ENCODE results near the gene ALDH18A1.

ALDH18A1 gene

DNA sequence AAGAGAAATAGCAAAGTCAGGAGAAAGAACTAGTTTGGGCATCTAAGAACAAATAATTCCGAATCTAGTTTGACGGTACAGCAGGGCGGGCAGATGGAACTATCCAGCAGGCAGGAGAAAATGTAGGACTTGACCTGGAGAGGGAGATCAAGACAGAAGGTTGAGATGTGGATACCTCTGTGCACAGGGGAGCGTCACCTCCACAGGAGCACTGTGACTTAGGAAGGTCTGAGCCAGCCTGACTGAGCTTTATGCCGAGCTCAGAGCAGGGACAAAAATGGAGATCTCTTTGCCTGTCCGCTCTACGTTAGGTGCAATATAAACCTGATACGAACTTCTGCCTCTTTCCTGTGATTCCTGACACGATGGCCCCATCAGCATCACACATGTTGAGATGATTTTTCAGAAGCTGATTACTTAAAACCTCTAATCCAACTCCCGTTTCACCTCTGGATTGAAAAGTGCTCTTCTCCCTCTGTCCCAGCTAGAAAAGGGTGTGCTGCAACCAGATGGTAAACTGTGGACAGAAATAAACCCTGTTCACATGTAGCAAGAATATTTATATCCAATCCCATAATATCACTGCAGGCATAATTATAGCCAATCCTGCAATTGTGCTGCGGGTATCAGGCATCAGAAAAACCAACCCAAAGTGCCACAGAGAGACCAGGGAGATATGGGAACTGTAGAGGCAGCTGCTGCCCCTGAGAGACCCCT is 81.7 kb downstream of the ALDH18A1 start:
- FAIRE-seq, result no peak

DNA sequence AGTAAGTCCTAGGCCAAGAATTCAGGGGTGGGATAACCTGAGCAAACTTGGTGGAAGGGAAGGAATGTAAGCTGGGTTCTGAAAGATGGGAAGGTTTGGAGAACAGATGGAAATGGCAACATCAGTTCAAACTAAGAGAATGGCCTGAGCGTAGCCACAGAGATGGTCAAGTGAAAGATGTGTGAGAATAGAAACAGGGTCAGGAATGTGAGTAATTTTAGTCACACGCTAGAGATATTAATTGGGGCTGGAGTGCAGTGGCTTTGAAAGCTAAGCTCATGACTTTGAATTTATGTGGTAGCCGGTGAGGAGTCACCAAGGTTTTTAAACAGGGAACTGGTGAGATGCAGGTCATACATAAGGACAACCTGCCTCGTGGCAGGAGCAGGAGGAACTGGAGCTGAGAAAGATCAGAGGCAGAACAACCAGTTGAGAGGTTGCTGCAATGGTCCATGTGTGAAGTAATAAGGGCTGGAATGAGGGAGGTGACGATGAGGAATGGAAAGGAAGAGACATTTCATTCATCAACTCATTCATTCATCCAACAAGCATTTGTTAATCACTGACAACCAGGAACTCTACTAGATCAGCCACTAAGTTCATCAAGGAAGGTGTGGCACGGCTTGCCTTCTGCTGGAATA is 82.4 kb downstream of the ALDH18A1 start:
- no peak for FAIRE-seq

DNA sequence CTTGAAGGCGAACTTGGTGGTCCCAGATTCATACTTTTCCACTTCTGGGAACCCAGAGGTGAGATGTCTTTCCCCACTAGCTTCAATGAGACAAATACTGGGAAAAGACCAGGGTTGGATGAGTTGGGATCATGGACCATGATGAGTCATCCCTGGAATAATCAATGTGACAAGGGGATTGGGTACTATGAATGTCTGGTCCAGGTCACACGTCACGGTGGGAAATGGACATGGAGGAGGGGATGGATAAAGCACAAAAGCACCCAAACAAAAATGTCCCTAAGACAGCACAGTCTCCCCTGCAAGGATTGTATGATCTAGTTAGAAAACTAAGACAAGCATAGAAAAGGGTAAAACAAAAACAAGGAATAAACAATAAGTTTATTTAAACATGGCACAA is 83.0 kb downstream of the ALDH18A1 start:
- no peak for FAIRE-seq

DNA sequence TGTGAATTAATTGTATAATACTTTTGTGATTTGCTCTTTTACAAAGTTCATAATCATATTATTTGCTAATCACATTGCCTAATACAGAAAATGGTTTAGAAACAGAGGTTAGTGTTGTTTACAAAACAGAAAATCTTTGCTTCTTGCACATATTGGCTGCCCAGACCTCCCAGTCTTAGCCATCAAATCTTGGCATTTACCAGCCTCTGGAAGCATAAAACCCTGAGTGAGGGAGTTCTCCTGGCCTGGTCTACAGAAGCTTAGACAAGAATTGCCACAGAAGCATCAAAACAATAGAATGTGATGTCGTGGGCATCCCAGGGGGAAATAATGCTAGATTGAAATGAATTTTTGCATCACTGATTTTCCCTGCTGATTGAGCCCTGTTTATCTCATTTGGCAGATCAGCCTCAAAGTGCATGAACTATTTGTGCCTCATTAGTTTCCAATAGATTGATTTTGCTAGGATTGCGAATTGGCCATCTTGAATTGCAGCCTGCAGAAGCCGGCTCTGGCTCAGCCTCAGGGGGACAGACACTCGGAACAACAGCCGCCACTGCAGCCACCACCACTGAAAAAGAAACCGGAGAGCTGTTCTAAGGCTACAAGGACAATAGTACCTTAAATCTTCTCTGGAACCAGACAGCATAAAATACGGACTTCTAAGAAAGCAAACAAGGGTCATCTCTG is 84.2 kb downstream of the ALDH18A1 start:
- FAIRE-seq, result no peak

DNA sequence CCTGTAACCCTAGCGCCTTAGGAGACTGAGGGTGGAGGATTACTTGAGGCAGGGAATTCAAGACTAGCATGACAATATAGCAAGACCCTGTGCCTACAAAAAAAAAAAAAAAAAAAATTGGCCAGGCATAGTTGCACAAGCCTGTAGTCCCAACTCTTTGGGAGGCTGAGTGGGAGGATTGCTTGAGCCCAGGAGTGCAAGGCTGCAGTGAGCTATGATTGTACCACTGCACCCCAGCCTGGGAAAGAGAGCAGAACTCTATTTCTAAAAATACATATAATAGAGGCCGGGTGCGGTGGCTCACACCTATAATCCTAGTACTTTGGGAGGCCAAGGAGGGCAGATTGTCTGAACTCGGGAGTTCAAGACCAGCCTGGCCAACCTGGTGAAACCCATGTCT is 85.1 kb downstream of the ALDH18A1 start:
- FAIRE-seq, result no peak

DNA sequence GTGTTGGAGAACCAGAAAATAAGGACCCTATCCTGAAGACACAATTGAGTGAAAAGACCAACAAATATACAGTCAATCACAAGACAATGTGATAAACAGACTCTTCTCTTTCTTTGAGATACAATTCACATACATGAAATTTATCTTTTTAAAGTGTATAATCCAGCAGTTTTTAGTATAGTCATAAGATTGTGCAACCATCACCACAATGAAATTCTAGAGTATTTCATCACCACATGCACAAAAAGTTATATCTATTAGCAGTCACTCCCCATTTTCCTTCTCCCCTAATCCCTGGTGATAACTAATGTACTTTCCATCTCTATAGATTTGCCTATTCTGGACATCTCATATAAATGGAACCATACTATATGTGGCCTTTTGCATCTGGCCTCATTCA is 87.1 kb downstream of the ALDH18A1 start:
- no peak for FAIRE-seq

DNA sequence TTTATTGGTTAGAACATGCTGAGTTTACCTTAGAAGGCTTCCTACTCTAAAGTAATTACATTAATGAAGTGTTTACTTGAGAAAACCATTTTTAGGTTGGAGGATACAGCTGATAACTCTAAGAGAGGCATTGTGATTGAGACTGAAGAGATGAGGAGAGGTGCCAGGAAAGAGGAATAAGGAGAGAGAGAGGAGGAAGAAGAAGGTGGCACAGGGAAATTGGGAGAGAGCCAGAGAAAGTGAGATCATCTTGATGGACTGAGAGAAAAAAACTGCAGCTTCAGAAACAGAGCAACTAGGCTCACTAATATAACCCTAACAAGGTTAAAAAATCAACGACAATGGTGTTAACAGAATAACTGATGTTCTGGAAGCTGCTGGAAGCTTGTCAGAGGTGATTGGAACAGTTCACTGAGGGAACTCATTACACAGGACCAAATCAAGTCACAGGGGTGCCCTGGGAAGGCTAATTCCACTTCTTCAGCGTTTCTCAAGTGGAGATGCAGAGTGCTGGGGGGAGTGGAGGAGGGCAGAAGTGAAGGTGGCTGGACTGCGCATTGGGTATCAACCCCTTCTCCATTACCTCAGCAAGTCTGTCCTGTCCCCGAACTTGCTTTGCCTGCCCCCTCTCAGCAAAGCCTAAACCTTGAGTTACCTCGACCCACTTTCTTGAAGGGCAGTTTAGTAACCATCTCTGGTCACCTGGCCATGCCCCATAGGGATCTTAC is 88.4 kb downstream of the ALDH18A1 start:
- FAIRE-seq, result no peak

DNA sequence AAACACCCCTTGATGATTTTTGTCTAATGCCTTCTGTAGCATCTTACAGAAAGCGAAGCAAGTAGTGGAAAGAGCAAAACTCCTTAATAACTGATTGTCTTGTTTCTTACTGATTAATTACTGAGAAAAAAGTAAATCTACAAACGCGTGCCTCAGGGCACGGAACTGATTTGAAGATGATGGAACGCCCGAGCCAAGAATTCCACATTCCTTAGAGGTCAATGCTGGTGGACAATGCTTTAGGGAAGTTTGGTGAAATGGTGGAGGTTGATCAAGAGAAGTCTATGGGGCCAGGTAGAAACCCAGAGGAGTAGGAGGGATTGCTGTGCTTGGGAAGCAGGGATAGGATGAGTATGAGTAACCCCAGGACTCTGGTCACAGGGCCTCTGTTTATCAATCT is 90.4 kb downstream of the ALDH18A1 start:
- FAIRE-seq, result no peak

DNA sequence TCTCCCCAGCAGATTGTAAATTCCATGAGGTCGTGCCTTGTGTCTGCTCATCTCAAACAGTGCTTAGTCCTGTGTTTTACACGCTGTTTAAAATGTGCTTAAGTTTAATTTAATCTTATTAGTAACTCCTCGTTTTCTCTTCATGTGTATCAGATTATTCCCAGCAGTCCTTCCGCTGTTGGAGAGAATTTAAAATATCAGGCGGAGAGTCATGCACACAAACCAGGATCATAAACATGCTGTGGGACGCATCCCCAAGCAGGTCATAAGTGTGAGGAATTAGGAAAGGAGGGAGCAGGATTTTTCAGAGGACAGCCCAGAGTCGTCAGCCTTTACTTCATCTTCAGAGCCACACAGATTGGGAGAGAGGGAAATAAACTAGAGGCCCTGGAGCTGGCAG is 91.2 kb downstream of the ALDH18A1 start:
- FAIRE-seq, result no peak

DNA sequence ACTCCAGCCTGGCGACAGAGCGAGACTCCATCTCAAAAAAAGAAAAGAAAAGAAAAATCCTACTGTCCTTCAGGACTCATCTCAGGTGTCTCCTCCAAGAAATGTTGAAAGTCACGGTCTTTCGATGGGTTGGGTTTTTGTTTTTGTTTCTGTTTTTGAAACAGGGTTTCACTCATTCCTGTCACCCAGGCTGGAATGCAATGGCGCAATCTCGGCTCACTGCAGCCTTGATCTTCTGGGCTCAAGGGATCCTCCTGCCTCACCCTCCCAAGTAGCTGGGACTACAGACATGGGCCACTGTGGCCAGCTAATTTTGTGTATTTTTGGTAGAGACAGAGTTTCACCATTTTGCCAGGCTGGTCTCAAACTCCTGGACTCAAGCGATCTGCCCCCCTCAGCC is 92.2 kb downstream of the ALDH18A1 start:
- no peak for FAIRE-seq

DNA sequence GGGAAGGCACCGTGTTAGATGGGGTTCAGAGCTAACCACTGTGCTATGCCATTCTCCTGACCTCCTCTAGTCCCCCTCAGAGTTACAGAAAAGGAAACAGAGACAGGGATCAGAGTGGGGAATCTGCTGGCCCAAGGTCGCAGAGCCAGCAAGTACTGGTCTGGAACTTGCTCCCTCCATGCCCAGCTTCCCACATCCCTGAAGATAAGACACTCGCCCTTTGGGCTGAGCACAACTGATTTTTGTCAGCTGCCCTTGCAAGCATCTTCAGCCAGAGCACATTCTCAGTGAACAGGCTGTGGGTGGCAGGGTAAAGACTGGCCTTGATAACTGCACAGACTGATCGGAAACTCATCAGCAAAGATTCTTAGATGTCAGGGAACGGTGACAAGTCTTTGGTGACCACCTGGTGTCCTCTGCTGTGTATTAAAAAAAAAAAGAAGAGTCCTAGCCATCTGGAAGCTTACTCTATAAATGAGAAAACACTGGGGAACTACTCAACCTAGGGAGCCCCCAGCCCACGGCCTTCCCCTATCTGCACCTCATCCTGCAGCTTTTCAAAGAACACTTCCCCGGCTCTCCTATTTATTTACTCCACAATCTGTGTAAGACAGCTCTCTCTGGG is 94.1 kb downstream of the ALDH18A1 start:
- FAIRE-seq, result no peak

DNA sequence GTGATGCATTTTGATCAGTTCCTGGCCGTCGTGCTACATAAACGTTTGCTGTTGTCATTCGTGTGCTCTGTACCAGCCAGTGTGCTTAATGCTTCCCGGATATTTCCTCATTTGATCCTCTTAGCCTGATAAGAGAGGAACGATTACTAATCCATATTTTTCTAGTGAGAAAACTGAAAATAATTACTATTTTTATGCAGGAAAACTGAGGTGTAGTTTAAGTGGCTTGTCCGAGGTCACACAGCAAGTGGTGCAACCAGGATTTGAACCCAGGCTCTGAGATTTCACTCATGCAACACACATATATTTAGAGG is 94.7 kb downstream of the ALDH18A1 start:
- FAIRE-seq, result no peak

DNA sequence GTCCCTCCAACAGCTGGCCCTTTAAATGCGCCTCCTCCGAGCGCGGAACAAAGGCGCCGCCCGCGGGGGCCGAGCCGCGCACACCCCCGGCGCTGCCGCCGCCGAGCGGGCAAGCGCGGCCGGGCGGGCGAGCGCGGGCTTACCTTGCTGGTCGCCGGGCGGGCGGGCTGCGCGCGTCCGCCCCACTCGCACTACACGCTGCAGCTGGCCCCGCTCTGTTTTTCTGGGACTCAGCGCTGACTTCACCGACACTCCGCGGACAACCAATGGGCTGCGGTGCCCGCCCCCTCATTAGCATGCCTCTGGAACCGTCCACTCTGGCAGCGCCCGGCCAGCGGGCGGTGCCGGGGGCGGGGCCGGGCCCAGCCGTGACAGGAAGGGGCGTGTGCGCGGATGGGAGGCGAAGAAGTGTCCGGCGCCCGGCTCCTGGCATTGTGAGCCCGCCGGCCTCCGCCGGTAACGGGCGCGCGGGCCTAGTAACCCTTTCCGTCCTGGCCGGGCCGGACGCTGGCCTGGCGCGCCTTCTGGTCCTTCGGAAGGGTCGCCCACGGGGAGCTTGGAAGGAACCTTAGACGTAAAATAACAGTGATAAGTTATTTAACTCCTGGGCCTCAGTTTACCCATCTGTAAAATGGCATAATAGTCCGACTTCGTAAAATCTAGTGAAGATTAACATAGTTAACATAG is 95.2 kb downstream of the ALDH18A1 start, which contains the start of gene SORBS1:
Gene SORBS1 (minus strand): TSS at position 195 of the 687 bp plus-strand sequence. CDS start 120,236 bp downstream, outside the sequence.
- FAIRE-seq, result no peak

DNA sequence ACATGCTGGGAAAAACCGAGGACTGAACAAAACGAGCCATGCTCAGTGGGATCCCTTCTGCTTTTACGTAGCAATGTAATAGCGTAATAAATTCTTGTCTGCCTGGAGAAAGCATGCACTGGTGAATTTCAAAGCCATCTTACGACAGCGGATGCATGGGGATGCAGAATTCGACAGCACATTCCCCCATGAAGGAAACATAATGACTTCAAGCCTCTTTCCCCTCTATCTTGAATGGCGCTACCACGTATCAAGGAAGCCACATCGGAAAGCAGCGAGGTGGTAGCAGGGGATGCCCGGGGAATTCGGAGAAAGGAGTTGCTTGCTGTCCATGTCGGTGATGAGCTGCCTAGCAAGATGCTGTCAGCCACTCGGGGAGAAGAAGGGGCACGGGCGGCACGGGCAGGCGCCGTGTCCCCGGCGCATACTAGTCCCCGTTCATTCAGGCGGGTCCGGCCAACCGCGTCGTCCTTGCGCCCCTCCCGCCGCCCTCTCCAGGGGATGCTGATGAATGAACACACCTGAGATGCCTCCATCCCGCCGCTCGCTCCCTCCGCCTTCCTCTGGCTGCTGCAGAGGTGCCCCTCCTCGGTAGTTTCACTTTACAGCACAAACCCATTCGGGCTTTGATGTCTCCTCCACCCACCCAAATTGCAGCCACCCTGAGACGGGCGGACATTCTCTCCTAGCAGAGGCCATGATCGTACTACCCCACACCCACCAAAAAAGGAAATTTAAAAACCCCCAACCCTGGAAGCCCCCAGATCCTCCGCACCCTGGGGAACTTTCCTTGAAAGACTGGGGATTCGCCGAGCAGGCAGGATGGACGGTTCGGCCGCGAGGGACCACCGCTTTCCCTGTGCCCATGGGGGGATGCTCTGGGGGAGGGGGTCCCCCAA is 96.0 kb downstream of the ALDH18A1 start:
- FAIRE-seq, result no peak

DNA sequence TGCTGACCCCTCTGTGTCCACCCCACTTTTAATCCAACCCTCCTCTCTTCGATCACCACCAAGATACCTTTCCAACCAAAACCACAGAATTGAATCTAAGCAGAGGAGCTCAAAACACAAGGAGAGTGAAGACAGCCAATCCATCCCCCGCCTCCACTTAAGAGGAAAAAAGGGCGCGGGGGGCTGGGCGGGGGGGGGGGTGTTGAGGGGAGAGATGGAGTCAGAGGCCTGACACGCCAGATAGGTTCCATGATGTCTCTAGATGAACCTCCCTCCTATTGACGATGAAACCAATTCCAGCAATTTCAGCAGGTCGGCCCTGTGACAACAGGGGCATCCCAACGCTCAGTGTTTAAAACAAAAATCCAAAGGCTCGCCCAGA is 96.6 kb downstream of the ALDH18A1 start:
- no peak for FAIRE-seq

DNA sequence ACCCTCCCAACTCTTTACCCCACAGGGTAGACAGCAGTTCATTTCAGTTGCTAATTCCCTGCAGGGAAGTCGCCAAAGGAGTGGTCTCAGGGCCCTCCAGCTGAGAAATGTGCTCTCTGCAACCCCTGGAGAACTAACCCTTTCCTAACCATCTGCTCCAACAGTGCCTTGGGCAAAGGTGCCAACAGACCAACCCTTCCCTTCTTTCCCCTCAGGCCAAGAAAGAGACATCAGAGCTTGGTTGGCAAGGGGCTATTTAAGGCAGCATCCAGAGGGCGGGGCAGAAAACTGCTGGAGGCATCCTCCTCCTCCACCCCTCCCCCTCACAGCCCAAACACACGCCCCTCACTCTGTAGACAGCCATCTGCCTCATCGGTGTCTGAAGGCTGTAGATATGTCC is 97.0 kb downstream of the ALDH18A1 start:
- FAIRE-seq, result no peak

DNA sequence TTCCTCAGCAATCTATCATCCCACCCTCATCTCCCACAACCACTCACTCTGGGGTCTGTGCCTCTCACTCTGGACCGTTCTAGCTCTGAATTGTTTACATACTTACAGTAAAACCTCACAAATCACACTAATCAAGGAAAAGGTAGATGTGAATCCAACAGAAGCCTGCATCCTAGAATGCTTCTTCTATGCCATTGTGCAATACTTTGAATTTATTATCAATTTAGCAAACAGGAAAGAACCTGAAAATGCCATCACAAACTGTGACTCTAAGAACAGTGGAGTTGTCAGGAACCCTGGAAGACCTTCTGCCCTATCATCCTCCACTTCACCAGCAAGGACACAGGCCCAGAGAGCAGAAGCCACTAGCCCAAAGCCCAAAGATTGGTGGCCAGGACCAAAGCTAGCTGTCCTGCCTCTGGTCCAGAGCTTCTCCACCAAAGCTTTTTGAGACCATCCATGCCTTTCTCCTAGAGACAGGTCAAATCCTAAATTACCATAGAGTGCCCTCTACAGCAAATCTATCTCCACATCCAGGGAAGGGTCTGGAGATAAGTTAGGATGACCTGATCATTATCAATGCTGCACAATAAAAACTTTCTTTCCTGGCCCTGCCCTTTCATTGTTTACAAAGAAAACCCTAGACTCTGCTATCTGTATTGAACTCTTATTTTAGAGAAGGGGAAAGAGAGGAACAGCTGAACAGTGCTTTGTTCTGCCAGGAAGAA is 97.8 kb downstream of the ALDH18A1 start:
- no peak for FAIRE-seq

DNA sequence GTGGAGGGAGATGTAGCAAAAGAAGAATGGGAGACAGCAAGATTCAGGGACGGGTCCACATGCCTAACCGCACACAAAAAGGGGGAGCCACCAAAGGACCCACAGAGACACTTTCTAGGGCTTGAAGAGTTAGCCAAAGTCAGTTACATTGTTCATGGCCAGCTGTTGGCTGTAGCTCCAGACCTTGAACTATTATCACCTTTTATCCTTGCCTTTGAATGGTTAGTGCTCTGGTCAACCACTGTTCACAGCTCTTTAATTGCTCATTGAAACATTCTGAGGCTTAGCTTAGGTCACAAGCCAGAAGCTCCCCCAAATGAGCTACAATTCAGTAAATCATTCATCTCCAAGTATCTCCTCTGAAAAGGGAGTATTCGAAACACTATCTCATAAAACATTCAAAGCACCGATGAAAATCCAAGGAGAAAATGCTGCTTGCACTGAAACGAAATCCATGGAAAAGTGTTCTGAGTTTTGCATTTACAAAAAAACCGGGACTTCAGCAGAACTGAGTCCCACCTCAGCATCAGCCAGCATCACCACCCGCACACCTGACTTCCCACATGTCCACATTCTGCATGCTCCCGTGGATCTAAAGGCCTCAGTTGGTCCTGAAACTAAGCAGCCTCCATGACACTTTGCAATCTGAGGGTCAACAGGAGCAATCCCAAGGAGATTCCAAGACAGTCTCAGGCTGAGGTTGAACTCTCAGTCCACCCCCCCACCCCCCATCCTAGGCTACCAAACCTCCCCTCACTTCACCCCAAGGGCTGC is 99.3 kb downstream of the ALDH18A1 start:
- FAIRE-seq, result no peak
